ENCODE measurements around the gene ARHGEF19.

GRCh38 chr1:16248007-16248436, 35.6 kb upstream of the ARHGEF19 start:
- TF ChIP-seq CTCF (conservative IDR thresholded peaks at IDR 0.05; ENCODE audit: low read depth, low read length) (no peak), EZH2phosphoT487 (IDR thresholded peaks at IDR 0.05; ENCODE audit: borderline replicate concordance, low read length) (no peak), EZH2 (IDR thresholded peaks at IDR 0.05; ENCODE audit: low read length, unreplicated experiment) (no peak)
